ENCODE results near the gene ERC2. TPM values are rescaled to one million over a fixed set of nuclear protein-coding genes. Genes with fewer than 3 reads are reported as not detected.

Gene ERC2
- polyA plus RNA-seq, 3 donors: not detected

GRCh38 chr3:55570271-55570711 lies 898.0 kb downstream of the ERC2 start:
- no peaks in the 10 kb centered on the region for H3K4me1 ChIP-seq (ENCODE audit: control insufficient read depth in 1 of 2, insufficient read depth in 2 of 2, low read length in 2 of 2)
- Mint-ChIP-seq H3K36me3 (no peaks in the 10 kb centered on the region), H3K27ac (no peak overlapping the region), H3K27me3 (ENCODE audit: low read depth in 3 of 3) (peaks cover 7 to 17% (median 9%) of the 10 kb centered on the region in 3 donors), H3K4me1 (no peaks in the 10 kb centered on the region), H3K4me3 (no peak overlapping the region), H3K9me3 (peaks cover 0 to 4% (median 0%) of the 10 kb centered on the region in 7 donors)
- no peaks in the 10 kb centered on the region for H4K20me1 ChIP-seq (ENCODE audit: insufficient read depth, low read length)
- no peak for TF ChIP-seq CTCF (IDR thresholded peaks at IDR 0.05)
- intact Hi-C loops (cut with micrococcal nuclease): no loop called here
- H3K4me3 ChIP-seq (replicated peaks in 1 of 3; ENCODE audit: low read depth in 2 of 3, low read length in 3 of 3): no peak overlapping the region
- H3K9ac ChIP-seq (ENCODE audit: insufficient read depth, low read length, poor library complexity, severe bottlenecking): no peak overlapping the region
- H3K27me3 ChIP-seq (ENCODE audit: control insufficient read depth in 2 of 2, insufficient read depth in 2 of 2, low read length in 2 of 2): peaks cover 0 to 5% of the 10 kb centered on the region in 2 donors
- no peak overlapping the region for H2AFZ ChIP-seq (ENCODE audit: insufficient read depth, low read depth, low read length, poor library complexity, severe bottlenecking)
- H3K4me2 ChIP-seq (replicated peaks; ENCODE audit: extremely low read depth, low read length, poor library complexity, severe bottlenecking): no peak overlapping the region
- DNase-seq: no peak
- 100% methylated on average over 2 of the region's 9 CpGs for WGBS (ENCODE audit: insufficient coverage)
- no peaks in the 10 kb centered on the region for H3K36me3 ChIP-seq (replicated peaks in 1 of 2; ENCODE audit: control insufficient read depth in 1 of 2, insufficient read depth in 2 of 2, low read length in 2 of 2)
- no peaks in the 10 kb centered on the region for H3K79me2 ChIP-seq (ENCODE audit: insufficient read depth, low read length)
- no peaks in the 10 kb centered on the region for H3K9me3 ChIP-seq (replicated peaks in 1 of 2; ENCODE audit: control insufficient read depth in 1 of 2, insufficient read depth in 1 of 2, low read length in 2 of 2)
- H3K27ac ChIP-seq (ENCODE audit: low read depth in 1 of 2, low read length in 2 of 2): no peak overlapping the region

GRCh38 chr3:55569033-55569599 lies 899.2 kb downstream of the ERC2 start:
- no peaks in the 10 kb centered on the region for H3K4me1 ChIP-seq (ENCODE audit: control insufficient read depth in 1 of 2, insufficient read depth in 2 of 2, low read length in 2 of 2)
- H2AFZ ChIP-seq (ENCODE audit: insufficient read depth, low read depth, low read length, poor library complexity, severe bottlenecking): no peak overlapping the region
- no peak overlapping the region for H3K4me2 ChIP-seq (replicated peaks; ENCODE audit: extremely low read depth, low read length, poor library complexity, severe bottlenecking)
- peaks cover 0 to 5% of the 10 kb centered on the region in 2 donors for H3K27me3 ChIP-seq (ENCODE audit: control insufficient read depth in 2 of 2, insufficient read depth in 2 of 2, low read length in 2 of 2)
- no peaks in the 10 kb centered on the region for H3K36me3 Mint-ChIP-seq
- no peak overlapping the region for H3K9ac ChIP-seq (ENCODE audit: insufficient read depth, low read length, poor library complexity, severe bottlenecking)
- H3K27ac Mint-ChIP-seq: no peak overlapping the region
- no peaks in the 10 kb centered on the region for H3K79me2 ChIP-seq (ENCODE audit: insufficient read depth, low read length)
- intact Hi-C loops (cut with micrococcal nuclease): no loop called here
- peaks cover 7 to 15% (median 9%) of the 10 kb centered on the region in 3 donors for H3K27me3 Mint-ChIP-seq (ENCODE audit: low read depth in 3 of 3)
- H3K4me3 Mint-ChIP-seq: no peak overlapping the region
- no peak overlapping the region for H3K4me3 ChIP-seq (replicated peaks in 1 of 3; ENCODE audit: low read depth in 2 of 3, low read length in 3 of 3)
- no peaks in the 10 kb centered on the region for H3K36me3 ChIP-seq (replicated peaks in 1 of 2; ENCODE audit: control insufficient read depth in 1 of 2, insufficient read depth in 2 of 2, low read length in 2 of 2)
- no peaks in the 10 kb centered on the region for H3K9me3 ChIP-seq (replicated peaks in 1 of 2; ENCODE audit: control insufficient read depth in 1 of 2, insufficient read depth in 1 of 2, low read length in 2 of 2)
- DNase-seq: no peak
- H3K4me1 Mint-ChIP-seq: no peaks in the 10 kb centered on the region
- 83% methylated on average over 2 of the region's 10 CpGs for WGBS (ENCODE audit: insufficient coverage)
- peaks cover 0 to 4% (median 0%) of the 10 kb centered on the region in 7 donors for H3K9me3 Mint-ChIP-seq
- no peak for TF ChIP-seq CTCF (IDR thresholded peaks at IDR 0.05)
- no peak overlapping the region for H3K27ac ChIP-seq (ENCODE audit: low read depth in 1 of 2, low read length in 2 of 2)
- H4K20me1 ChIP-seq (ENCODE audit: insufficient read depth, low read length): no peaks in the 10 kb centered on the region

Measured in CD14-positive monocyte (primary cell).